ENCODE measurements around the gene TDRD9.
A peak's percentile ranks its signal among the peaks of the same experiment; 100 is the strongest.

TDRD9 gene

DNA sequence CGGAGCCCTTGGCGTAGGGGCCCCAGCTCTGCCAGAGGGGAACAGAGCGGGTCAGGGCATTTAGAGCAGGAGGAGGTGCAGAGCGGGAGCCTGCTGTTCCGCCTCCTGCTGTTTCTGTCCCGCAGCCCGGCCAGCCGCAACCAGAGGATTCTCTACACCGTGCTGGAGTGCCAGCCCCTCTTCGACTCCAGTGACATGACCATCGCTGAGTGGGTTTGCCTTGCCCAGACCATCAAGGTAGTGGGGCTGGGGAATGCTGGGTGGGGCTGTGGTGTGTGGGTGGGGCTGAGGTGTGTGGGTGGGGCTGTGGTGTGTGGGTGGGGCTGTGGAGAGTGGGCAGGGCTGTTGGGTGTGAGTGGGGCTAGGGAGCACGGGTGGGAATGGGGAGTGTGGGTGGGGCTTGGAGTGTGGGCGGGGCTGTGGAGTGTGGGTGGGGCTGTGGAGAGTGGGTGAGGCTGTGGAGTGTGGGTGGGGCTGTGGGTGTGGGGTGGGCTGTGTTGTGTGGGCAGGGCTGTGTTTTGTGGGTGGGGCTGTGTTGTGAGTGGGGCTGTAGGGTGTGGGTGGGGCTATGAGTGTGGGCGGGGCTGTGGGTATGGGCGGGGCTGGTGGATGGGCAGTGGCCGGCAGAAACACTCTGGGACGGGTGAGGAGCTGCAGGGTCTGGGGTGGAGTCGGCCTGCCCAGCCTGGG is 165.3 kb downstream of the TDRD9 start:
- peak; percentile 20 for DNase-seq

GRCh38 chr14:104094056-104094708 is 165.9 kb downstream of the TDRD9 start:
- DNase-seq: no peak

GRCh38 chr14:104094709-104095425 is 166.6 kb downstream of the TDRD9 start:
- DNase-seq: peak; percentile 70

DNA sequence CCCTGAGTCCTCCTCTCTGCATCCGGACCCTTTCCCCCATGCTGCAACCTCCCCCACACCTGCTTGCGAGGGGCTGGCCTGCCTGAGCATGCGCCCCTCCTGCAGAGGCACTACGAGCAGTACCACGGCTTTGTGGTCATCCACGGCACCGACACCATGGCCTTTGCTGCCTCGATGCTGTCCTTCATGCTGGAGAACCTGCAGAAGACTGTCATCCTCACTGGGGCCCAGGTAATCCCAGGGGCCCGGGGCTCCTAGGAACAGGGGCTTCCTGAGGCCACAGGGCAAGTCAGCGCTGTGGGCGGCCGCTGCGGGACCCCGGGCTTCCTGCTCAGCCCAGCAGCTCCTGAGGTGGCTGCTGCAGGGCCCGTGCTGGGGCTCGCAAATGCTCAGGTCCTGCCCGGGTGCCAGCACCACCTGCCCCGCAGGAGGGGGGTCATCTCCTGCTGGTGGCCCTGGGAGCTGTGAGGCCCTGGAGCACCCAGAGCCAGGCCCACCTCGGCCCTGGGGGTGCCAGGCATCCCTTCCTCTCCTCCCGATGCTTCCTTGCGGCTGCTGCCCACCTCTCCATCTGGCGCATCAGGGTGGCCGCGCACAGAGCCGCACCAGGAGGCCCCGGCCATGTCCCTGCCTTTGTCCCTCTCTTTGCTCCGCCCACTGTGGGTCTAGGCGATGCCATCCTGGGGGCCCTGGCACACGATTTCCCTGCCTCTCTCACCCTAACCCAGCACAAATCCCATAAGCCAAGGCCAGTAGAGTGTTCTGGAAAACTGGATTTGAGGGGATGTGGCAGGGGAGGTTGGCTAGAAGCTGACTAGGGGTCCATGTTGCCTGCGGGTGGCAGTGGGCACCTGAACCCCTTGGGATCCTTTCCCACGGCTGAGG is 167.4 kb downstream of the TDRD9 start:
- no peak for DNase-seq

- DNase-seq: no peak
Measured at GRCh38 chr14:104096318-104096717, 168.1 kb downstream of the TDRD9 start.

GRCh38 chr14:104096751-104097700 is 168.8 kb downstream of the TDRD9 start:
- DNase-seq: no peak

- DNase-seq: no peak
Measured at GRCh38 chr14:104098272-104099095, 170.2 kb downstream of the TDRD9 start.

DNA sequence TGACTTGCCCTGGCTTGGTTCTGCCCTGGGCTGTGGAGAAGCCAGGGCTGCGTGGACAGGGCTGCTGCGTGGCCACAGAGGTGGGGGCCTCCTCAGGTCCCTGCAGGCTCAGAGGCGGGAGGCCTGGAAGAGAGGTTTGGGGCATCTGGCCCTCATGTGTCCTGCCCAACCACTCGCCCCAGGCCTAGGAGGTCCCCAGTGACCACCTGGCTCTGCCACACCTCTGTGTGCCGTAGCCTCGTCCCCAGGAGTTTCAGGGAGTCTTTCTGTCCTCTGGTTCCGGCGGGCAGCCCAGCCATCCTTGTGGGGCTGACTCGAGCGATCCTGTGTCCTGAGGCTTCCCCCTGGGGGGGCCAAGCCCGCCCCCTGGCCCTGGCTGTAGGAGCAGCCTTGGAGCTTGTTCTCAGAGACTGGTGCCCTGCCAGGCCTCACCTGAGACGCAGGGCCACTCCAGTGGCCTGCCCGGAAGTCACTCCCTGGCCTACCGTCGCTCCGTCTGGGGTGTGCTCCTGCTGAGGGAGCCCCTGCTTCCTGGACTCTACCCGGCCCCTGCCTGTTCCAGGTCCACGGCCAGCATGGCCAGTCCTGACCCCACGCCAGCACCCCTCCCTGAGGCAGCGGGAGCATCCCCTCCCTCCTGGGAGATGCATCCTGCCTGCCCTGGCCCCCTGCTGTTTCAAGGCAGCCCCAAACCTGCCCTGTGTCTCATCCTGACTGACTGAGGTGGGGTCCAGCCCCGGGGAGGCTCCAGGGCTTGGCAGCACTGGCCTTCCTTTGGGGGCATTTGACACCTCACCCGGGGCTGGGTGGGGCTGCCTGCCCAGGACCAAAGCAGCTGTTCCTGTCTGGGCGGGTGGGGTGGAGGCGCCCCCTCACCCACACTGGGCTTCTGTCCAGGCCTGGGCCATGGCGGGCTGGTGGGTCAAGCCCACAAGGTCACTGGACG is 171.1 kb downstream of the TDRD9 start:
- no peak for DNase-seq

DNA sequence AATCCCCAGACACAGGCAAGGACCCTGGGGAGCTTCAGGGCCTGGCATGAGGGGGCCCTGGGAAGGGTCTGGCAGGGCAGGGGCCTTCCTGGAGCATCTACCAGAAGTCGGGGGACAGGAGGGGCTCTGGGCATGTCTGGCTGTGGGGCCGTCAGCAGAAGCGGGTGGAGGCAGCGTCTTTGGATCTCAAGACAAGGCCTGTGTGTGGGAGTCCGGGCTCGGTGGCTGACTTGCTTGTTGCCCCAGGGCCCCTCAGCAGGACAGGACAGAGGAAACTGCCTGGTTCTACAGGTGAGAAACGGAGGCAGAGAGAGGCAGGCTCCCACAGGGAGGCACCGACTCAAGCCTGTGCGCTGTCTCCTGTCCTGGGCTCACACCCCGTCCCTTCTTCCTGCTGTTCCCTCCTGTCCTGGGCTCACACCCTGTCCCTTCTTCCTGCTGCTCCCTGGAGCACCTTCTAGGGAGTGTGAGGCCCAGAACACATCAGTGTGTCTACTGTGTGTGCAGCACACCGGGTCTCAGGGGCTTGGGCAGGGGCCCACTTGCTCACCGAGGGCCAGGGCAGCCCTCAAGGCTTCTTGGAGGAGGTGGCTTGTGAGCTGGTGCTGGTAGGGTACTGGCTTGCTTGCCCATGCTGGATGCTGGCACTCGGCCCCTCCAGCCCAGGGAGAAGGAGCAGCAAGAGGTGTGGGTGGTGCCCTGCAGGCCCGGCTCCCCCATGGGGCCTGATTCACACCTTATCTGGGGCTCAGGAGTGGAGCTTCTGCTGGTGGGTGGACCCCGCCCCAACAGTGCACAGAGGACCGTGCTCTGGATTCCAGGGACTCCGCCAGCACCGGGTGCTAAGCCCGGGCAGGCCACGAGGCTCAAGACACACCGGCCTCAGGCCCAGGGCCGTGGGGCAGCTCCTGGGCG is 172.2 kb downstream of the TDRD9 start:
- DNase-seq: no peak

GRCh38 chr14:104101086-104101621 is 172.9 kb downstream of the TDRD9 start:
- DNase-seq: no peak

DNA sequence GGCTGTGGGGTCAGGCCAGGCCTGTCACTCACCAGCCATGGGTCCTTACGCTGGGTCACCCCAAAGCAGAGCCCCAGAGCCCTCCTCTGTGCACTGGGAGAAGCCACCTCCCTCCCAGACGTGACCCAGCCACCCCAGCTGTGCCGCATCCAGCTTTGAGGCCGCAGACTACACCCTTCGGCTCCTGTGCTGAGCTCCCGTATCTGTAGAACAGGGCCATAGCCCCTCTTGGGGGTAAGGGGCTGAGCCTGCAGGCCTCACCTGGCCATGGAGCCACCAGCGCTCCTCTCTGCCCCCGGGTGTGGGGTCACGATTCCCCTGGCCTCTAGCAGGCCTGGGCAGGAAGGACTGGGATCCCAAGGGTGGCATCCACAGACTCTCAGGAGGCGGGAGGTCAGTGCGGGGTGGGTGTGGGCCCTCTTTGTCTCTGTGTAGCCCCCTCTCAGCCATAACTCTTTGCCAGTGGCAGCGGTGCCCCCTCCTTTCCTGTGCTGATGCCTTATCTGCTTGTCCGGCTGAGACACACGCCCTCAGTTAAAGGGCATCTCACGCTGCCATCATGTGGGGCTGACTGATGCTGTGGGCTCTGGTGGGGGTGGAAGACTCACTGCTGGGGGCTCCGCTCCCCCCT is 173.5 kb downstream of the TDRD9 start:
- no peak for DNase-seq
